Diencephalon (tissue), 1 donor: ENCODE data around the gene OLFM3. TPM values are rescaled to one million over a fixed set of nuclear protein-coding genes. Genes with fewer than 3 reads are reported as not detected.

Experiments
- small RNA-seq: library from RNA; depleted of rRNA; stranded (forward); fragments of <200 nt; gene quantifications from one replicate; pipeline ENCODE3, GENCODE V24; 2014
- total RNA-seq: library from RNA; depleted of rRNA; stranded (reverse); fragments of >200 nt; gene quantifications from one replicate; pipeline ENCODE4 v1.2.3, GENCODE V29; 2014

OLFM3 gene
- 75.4 TPM for total RNA-seq

GRCh38 chr1:101996825-101997465 lies at the start of gene OLFM3:
TSS of gene OLFM3 (minus strand) at chr1:101996926.

Small RNAs within 50 kb of the gene (small RNA-seq; reads per million reads assigned to genes)
- gene RNU6-352P, result not detected
